GM18505 (cell line): ENCODE measurements around the gene CNTF.
"Not testable (repeated sequence)": the region's sequence is repeated elsewhere in the genome, so short reads cannot be mapped to it uniquely, and the experiment has no call there.

ENCODE experiments used
- ATAC-seq: cut with Tn5 transposase; IDR thresholded peaks from one replicate; pipeline ENCODE4 v1.9.1; 2021; ENCODE audit not compliant: unreplicated experiment
- POLR2A ChIP-seq: IDR thresholded peaks from 4 replicates; pipeline ENCODE4 v1.6.1; 2011; ENCODE audit warnings: borderline replicate concordance; ENCODE audit not compliant: insufficient read depth, insufficient read length; ENCODE audit errors: extremely low read depth

The CNTF gene, protein sequence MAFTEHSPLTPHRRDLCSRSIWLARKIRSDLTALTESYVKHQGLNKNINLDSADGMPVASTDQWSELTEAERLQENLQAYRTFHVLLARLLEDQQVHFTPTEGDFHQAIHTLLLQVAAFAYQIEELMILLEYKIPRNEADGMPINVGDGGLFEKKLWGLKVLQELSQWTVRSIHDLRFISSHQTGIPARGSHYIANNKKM

DNA sequence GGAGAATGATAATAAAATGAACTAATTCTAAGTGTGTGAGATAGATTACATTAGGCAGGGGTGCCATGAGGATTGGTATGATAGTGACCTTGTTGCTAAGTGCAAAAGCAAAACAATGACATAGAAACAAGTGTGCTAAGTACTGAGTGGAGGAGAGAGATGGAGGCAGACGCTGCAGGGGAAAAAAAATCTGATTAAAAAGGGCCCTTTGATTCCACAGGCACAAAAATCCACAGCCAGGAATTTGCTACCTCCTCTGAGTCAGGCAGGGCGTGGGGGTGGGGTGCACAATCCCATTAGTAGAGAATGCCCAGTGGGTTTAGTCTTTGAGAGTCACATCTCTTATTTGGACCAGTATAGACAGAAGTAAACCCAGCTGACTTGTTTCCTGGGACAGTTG, at the start of gene CNTF:
Gene CNTF (plus strand): TSS at position 322 of the 400 bp plus-strand sequence. CDS start 88 bp downstream, outside the sequence.
- ATAC-seq: no peak
- no peak for TF ChIP-seq POLR2A

DNA sequence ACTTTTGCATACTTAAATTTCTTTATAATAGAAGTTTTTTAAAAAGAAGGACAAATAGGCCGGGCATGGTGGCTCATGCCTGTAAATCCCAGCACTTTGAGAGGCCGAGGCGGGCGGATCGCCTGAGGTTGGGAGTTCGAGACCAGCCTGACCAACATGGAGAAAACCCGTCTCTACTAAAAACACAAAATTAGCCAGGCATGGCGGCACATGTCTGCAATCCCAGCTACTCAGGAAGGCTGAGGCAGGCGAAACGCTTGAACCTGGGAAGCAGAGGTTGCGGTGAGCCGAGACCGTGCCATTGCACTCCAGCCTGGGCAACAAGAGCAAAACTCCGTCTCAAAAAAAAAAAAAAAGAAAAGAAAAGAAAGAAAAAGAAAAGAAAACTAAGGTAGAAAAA, 49.6 kb upstream of the CNTF start:
- not testable (repeated sequence) for ATAC-seq

DNA sequence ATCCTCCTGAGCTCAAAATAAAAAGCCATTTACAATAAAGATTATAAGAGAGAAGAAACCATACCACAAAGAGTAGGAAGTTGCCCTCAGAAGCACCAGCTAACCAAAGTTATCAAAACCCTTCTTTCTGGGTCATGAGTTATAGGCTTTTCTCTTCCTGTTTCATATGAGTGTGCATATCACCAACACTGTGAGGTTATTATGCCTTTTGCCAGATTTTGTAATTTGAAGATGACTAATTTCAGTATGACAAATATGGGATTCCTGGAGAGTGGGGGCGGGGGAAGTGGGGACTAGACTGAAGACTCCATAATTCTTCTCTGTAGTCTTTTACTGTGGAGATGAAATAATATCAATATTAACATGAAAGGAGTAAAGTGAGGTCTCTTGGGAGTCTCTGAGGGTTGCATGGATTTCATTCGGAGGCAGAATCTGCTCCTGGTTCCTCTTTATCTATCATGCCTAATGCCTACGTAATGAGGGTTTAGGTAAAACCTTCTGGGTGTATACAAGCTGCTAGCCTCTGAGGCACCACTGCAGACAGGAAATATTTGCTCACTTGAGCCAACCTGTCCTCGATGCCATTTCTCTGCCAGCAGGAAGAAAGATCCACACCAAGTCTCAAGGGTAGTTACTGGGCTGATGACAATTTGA, 48.9 kb upstream of the CNTF start:
- ATAC-seq: peak; percentile 29
- TF ChIP-seq POLR2A: peak; percentile 57

DNA sequence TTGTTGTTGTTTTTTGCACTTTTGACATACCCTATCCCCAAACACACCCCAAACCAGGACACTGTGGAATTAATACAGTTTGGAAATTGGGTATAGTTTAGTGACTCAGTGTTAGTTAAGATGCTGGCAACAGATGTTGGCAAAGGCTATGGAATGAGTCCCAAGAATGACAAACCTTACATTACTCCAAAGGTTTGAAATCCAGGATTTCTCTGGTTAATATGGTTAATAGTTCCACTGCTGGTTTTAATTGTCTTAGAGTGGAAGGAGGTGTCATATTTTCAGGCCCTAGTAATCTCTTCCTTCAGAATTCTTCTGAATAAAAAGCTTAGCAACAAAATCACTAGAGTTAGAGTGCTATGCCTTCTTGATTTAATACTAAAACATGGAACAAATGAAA, 47.6 kb upstream of the CNTF start:
- no peak for TF ChIP-seq POLR2A
- no peak for ATAC-seq

DNA sequence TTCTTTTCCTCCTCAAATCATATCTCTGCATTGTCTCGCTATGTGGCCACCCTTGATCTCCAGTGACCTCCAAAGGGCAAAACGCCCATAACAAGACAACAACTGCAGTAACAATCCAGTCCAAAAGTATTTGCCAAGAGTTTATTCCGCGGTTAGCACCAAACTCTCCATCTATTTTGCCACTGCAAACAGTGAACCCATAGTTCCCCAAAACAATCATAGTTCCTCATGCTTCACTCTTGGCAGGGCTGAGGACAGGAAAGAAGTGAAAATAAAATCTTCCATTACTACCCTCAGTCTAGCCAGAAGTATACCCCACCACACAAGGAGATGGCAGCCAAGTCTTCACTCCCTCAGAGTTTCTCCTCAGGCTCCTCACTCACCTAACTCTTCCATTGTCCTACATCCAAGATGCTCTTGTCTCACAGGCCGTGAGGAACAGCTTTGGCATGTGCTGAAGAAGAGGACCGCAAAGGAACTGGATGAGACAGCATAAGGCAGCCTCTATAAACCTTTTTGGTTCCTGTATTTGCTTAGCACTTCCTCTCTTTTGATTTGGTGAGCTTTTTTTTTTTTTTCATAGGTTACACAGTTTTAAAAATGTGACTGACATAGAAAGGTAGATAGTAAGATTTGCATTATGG, 47.0 kb upstream of the CNTF start, which contains the start of gene LPXN:
Gene LPXN (minus strand): TSS at position 480 of the 644 bp plus-strand sequence. CDS start 84 bp downstream, at position 396.
- ATAC-seq: no peak
- TF ChIP-seq POLR2A: peak; percentile 95

DNA sequence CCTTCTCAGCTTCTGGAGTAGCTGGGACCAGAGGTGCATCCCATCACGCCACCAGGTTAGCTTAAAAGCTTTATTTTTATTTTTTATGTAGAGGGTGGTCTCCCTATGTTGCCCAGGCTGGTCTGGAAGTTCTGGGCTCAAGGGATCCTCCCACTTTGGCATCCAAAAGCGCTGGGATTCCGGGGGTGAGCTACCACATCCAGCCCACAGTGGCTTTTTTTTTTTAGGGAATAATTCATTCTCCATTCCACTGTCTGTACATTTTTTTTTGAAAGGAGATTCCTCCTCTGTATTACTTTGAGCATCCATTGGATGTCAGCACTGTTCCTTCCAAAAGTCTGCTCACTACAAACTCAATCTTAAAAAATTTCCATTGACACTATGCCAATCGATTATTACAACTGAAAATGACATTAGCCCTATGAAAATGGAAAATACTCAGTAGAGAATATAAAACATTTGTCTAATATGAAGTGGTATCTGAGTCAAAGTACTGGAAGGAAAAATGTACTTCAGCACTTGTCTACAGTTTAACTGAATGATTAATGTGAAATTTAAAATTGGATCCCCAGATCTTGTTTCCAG, 45.5 kb upstream of the CNTF start:
- ATAC-seq: no peak
- TF ChIP-seq POLR2A: no peak

DNA sequence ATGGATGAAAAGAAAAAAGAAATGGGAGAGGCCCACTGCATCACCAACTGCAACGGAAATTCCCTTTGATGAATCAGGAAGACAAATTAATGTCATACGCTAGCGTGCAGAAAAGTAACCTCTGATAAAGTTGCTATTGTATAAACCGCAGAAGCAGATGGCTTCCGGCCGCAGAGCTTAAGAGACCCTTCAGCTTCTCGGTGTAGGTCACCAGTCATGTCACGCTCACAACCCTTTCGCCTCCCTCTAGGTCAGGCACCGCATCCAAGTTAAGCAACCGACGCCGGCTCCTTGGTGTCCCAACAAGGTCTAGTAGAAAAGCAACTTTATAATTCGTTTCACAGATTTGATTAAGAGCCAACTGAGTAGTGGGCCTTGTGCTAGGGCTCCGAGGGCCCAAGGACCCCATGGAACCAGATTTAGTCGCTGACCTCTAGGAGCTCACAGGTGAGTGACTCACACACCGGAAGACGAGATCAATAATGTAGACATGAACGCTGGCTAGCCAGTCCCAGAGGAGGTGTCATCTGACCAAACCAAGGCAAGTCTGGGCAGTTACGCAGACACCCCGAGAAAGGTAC, 44.8 kb upstream of the CNTF start:
- ATAC-seq: peak; percentile 38
- TF ChIP-seq POLR2A: peak; percentile 87

DNA sequence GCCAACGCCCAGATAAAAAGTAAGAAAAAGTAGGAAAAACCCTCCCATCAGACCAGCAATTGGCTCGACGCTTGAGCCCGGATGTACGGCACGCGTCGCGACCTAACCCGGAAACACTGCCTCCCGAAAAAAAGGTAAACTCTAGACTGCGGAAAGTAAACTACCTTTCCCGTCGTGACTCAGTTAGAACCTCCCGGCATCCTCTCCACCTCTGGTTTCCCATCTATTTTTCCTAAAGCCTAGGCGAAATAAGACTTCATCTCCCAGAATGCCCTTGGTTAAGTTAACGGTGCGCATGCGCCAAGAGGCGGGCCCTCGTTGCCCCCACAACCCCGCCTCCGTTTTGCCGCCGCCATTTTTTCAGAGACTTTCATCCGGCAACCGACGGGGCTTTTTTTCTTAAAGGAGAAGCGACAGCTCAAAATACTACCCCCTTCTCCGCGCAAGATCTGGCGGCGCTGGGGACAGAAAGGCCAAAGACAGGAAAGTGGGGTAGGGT, 44.3 kb upstream of the CNTF start:
- ATAC-seq: peak; percentile 16
- peak; percentile 21 for TF ChIP-seq POLR2A

DNA sequence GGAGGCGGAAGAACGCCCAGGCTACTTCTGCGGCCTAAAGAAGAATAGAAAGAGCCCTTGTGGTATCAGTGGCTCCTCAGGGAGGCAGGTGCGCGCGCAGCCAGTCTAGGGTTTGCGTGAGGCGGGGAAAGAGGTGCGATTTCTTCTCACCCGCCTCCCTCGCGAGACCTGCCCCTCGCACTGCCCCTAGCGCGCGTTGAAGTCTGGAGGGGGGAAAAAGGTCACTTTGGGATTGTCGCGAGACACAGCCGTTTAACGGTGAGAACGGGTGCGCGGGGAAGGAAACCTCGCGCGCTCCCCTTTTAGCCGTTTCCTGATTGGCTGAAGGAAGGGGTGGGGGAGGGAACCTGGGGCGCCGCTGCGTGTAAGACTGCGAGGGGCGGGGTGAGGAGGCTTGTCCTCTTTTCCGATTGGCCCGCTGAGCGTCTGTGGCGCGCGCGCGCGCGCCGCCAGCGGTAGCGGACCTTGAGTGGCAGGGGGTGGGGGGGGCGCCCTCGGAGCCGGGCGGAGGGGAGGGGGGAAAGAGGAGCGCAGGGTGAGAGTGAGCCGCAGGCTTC, 43.8 kb upstream of the CNTF start, which contains the start of gene ZFP91:
Gene ZFP91 (plus strand): TSS at position 429 of the 557 bp plus-strand sequence. CDS start 219 bp downstream, outside the sequence.
- peak; percentile 46 for ATAC-seq
- peak; percentile 62 for TF ChIP-seq POLR2A

DNA sequence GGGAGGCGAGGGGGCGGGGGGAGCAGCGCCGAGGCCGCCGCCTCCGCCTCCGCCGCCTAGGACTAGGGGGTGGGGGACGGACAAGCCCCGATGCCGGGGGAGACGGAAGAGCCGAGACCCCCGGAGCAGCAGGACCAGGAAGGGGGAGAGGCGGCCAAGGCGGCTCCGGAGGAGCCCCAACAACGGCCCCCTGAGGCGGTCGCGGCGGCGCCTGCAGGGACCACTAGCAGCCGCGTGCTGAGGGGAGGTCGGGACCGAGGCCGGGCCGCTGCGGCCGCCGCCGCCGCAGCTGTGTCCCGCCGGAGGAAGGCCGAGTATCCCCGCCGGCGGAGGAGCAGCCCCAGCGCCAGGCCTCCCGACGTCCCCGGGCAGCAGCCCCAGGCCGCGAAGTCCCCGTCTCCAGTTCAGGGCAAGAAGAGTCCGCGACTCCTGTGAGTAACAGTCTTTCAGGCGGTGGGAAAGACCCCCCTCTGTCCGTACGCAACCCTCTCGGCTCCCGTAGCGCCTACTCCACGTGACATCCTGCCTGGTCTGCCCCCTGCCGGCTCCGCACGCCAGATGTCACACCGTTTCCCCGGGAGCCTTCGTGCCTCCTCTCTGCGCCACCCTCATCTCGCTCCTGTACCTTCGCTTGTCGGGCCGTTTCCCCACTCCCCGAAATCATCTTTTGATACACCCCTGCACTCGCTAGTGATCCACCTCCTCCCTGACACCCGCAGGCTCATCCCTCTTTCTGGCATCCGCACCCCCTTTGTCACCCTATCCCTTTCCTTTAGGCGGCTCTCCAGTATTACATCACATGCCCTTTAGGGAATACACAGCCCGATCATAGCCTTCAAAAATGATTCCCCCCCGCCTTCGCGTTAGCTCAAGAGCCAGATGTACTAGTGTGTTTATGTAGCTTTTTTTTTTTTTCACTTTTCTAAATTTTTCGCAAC, 43.0 kb upstream of the CNTF start:
- peak; percentile 86 for TF ChIP-seq POLR2A
- peak; percentile 41 for ATAC-seq

DNA sequence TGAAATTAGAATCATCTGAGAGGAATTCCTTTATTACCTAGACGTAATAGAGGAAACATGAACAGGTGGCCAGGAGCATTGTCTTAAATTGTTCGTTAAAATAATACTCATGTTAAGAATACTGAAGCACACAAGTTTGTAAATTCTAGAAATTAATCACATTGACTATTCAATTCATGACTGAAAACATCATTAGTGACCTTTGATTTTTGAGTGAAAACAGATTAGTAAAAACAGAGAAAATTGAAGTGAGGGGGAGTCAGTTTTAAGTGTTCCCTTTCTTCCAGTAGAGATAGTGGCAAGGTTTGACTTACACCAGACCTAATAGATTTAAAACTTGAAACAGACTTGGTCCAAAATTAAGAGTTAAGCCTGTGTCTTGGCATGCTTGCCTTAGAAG, 42.2 kb upstream of the CNTF start:
- no peak for TF ChIP-seq POLR2A
- no peak for ATAC-seq

DNA sequence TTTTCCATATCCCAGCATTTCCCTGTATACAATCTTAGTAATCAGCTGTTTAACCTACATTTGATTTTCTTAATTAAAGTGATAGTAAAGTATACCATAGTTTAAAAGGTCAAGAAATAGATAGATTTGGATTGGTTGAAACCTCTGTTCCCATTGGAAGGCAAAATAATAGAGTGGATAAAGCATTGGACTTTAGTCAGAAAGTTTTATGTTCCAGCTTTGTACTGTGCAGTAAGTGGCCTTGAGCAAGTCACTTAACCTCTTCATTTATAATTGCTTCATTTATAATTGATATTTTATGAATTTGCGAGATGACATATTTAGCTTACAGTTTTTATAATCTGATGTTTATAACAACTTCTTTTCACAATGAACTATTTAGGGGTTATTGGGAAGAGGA, 40.0 kb upstream of the CNTF start:
- TF ChIP-seq POLR2A: no peak
- no peak for ATAC-seq
